ENCODE results near the gene ATP6AP1. TPM values are rescaled to one million over a fixed set of nuclear protein-coding genes. Genes with fewer than 3 reads are reported as not detected.

ATP6AP1 gene
- total and polyA plus RNA-seq, 11 donors = 33.8 to 127 (median 84.2) TPM

GRCh38 chrX:154482786-154483185 is 54.3 kb downstream of the ATP6AP1 start:
- no peaks in the 10 kb centered on the region for H3K9me3 ChIP-seq
- H3K4me1 ChIP-seq = peaks cover 0 to 36% (median 14%) of the 10 kb centered on the region in 12 donors
- no peak overlapping the region for H3K4me3 ChIP-seq
- H3K36me3 ChIP-seq = peaks cover 0 to 9% (median 6%) of the 10 kb centered on the region in 9 donors
- H3K27me3 ChIP-seq = no peaks in the 10 kb centered on the region
- no peak overlapping the region for H3K27ac ChIP-seq
- ATAC-seq (no peak), DNase-seq (peak in 1 of 5 donors; percentile 25)
- 68 to 74% (median 71%) methylated on average over 6 to 7 of the region's 7 CpGs for WGBS, 4 donors
- intact Hi-C loops (cut with DNase I) = loop anchor here in 1 of 10 donors (5.0 kb wide), 1 partner anchor 40 kb away; the partner anchor contains the start of gene FAM50A
- TF ChIP-seq CTCF (IDR thresholded peaks at IDR 0.05) (no peak), POLR2A (IDR thresholded peaks at IDR 0.05) (no peak)

- ATAC-seq (no peak), DNase-seq (no peak)
- 75 to 85% (median 81%) methylated on average over 7 of the region's 7 CpGs for WGBS, 4 donors
- Histone ChIP-seq H3K4me3 (no peak overlapping the region), H3K9me3 (no peaks in the 10 kb centered on the region), H3K4me1 (peaks cover 0 to 31% (median 14%) of the 10 kb centered on the region in 12 donors), H3K36me3 (peaks cover 0 to 9% (median 6%) of the 10 kb centered on the region in 9 donors), H3K27ac (no peak overlapping the region), H3K27me3 (no peaks in the 10 kb centered on the region)
- intact Hi-C loops (cut with DNase I) = loop anchor here in 1 of 10 donors (5.0 kb wide), 1 partner anchor 41 kb away; the partner anchor contains the start of gene FAM50A
- TF ChIP-seq CTCF (IDR thresholded peaks at IDR 0.05) (no peak), POLR2A (IDR thresholded peaks at IDR 0.05) (no peak)
Observed at GRCh38 chrX:154483325-154483724, 54.8 kb downstream of the ATP6AP1 start.

- no peaks in the 10 kb centered on the region for H3K9me3 ChIP-seq
- TF ChIP-seq CTCF (IDR thresholded peaks at IDR 0.05) (no peak), POLR2A (IDR thresholded peaks at IDR 0.05) (no peak)
- peak in 1 of 4 donors; percentile 32 for ATAC-seq
- WGBS, 4 donors = 69 to 84% (median 71%) methylated on average over 9 to 16 of the region's 16 CpGs
- peak in 1 of 5 donors; percentile 42 for DNase-seq
- peaks cover 0 to 34% (median 15%) of the 10 kb centered on the region in 12 donors for H3K4me1 ChIP-seq
- intact Hi-C loops (cut with DNase I) = loop anchor here in 1 of 10 donors (5.0 kb wide), 1 partner anchor 42 kb away; the partner anchor contains the start of gene FAM50A
- H3K36me3 ChIP-seq = peaks cover 0 to 9% (median 6%) of the 10 kb centered on the region in 9 donors
- H3K4me3 ChIP-seq = no peak overlapping the region
- H3K27ac ChIP-seq = peak overlapping the region in 7 of 12 donors; percentile 9 to 96 (median 62)
- H3K27me3 ChIP-seq = no peaks in the 10 kb centered on the region
Observed at GRCh38 chrX:154484255-154485149, 56.0 kb downstream of the ATP6AP1 start.

Data from heart left ventricle (tissue), 16 donors.